ENCODE measurements around the gene CHAF1A. TPM values are rescaled to one million over a fixed set of nuclear protein-coding genes. Genes with fewer than 3 reads are reported as not detected.

Gene CHAF1A
- total and polyA plus RNA-seq, 2 of the 8 experiments (the other 6 are each of a cell fraction or from before 2014, with no cell fraction given) = 122 to 147 TPM

- no peak for TF ChIP-seq BCL11A (IDR thresholded peaks at IDR 0.05; ENCODE audit: low read depth in 2 of 2, low read length in 2 of 2)
- no peak for TF ChIP-seq MAX (IDR thresholded peaks at IDR 0.05)
- no peak for TF ChIP-seq CBX8 (IDR thresholded peaks at IDR 0.05; ENCODE audit: borderline replicate concordance, low read depth, low read length)
- no peak for TF ChIP-seq MAFK (IDR thresholded peaks at IDR 0.05; ENCODE audit: low read depth, low read length)
- TF ChIP-seq SRF (IDR thresholded peaks at IDR 0.05; ENCODE audit: low read depth, low read length) = no peak
- TF ChIP-seq SIRT6 (IDR thresholded peaks at IDR 0.05; ENCODE audit: low read length) = no peak
- no peak for TF ChIP-seq PHF8 (conservative IDR thresholded peaks at IDR 0.05; ENCODE audit: low read depth, low read length)
These were observed 30.6 kb downstream of the CHAF1A start (continued) for GRCh38 chr19:4432918-4433506.
